ENCODE results near the gene HOTAIR. TPM values are rescaled to one million over a fixed set of nuclear protein-coding genes. Genes with fewer than 3 reads are reported as not detected.

The HOTAIR gene
- total and polyA plus RNA-seq, 9 donors = 0.02 to 1.2 (median 0.28) TPM; not detected in 5

- intact Hi-C loops (cut with DNase I) = no loop called here
- DNase-seq = no peak
- Histone ChIP-seq H3K4me3 (no peak overlapping the region), H3K27ac (no peak overlapping the region), H3K27me3 (peaks cover 11% of the 10 kb centered on the region), H3K4me1 (ENCODE audit: insufficient read depth) (peaks cover 3% of the 10 kb centered on the region), H3K9me3 (no peaks in the 10 kb centered on the region), H3K36me3 (no peaks in the 10 kb centered on the region)
- TF ChIP-seq EP300 (IDR thresholded peaks at IDR 0.05) (no peak), CTCF (IDR thresholded peaks at IDR 0.05) (no peak), POLR2A (IDR thresholded peaks at IDR 0.05) (no peak)
- WGBS, 3 donors = 7 to 17% (median 12%) methylated on average over 25 of the region's 25 CpGs
Observed at GRCh38 chr12:53956251-53956887, 18.4 kb downstream of the HOTAIR start.

- no peaks in the 10 kb centered on the region for H3K9me3 ChIP-seq
- peaks cover 11% of the 10 kb centered on the region for H3K27me3 ChIP-seq
- WGBS, 3 donors = 7 to 12% (median 8%) methylated on average over 10 of the region's 10 CpGs
- H3K27ac ChIP-seq = no peak overlapping the region
- peaks cover 4% of the 10 kb centered on the region for H3K4me1 ChIP-seq (ENCODE audit: insufficient read depth)
- intact Hi-C loops (cut with DNase I) = no loop called here
- DNase-seq = no peak
- H3K36me3 ChIP-seq = no peaks in the 10 kb centered on the region
- H3K4me3 ChIP-seq = no peak overlapping the region
- TF ChIP-seq POLR2A (IDR thresholded peaks at IDR 0.05) (no peak), EP300 (IDR thresholded peaks at IDR 0.05) (no peak), CTCF (IDR thresholded peaks at IDR 0.05) (no peak)
Observed at GRCh38 chr12:53955776-53956250, 18.9 kb downstream of the HOTAIR start.

GRCh38 chr12:53955036-53955775 lies 19.5 kb downstream of the HOTAIR start:
- TF ChIP-seq CTCF (IDR thresholded peaks at IDR 0.05) = no peak
- TF ChIP-seq EP300 (IDR thresholded peaks at IDR 0.05) = no peak
- no peak for TF ChIP-seq POLR2A (IDR thresholded peaks at IDR 0.05)
- intact Hi-C loops (cut with DNase I) = no loop called here
- H3K4me1 ChIP-seq (ENCODE audit: insufficient read depth) = peaks cover 4% of the 10 kb centered on the region
- no peaks in the 10 kb centered on the region for H3K36me3 ChIP-seq
- DNase-seq = no peak
- no peaks in the 10 kb centered on the region for H3K9me3 ChIP-seq
- no peak overlapping the region for H3K27ac ChIP-seq
- no peak overlapping the region for H3K4me3 ChIP-seq
- H3K27me3 ChIP-seq = peaks cover 16% of the 10 kb centered on the region
- WGBS, 3 donors = 3 to 4% (median 3%) methylated on average over 38 to 86 of the region's 86 CpGs

GRCh38 chr12:53954694-53955035 lies 20.1 kb downstream of the HOTAIR start, which contains the start of gene HOXC12:
HOXC12 (plus strand) TSS chr12:53954903; CDS start chr12:53954930, 27 bp downstream.
- WGBS, 3 donors = 3 to 7% (median 4%) methylated on average over 20 of the region's 20 CpGs
- no peaks in the 10 kb centered on the region for H3K9me3 ChIP-seq
- DNase-seq = no peak
- H3K36me3 ChIP-seq = no peaks in the 10 kb centered on the region
- intact Hi-C loops (cut with DNase I) = no loop called here
- H3K4me3 ChIP-seq = no peak within 1 kb of the TSS
- H3K27ac ChIP-seq = no peak within 1 kb of the TSS
- TF ChIP-seq EP300 (IDR thresholded peaks at IDR 0.05) = no peak
- TF ChIP-seq POLR2A (IDR thresholded peaks at IDR 0.05) = no peak
- no peak for TF ChIP-seq CTCF (IDR thresholded peaks at IDR 0.05)
- H3K4me1 ChIP-seq (ENCODE audit: insufficient read depth) = peaks cover 4% of the 10 kb centered on the region
- H3K27me3 ChIP-seq = peaks cover 14% of the 10 kb centered on the region
